Fibroblast of lung (primary cell): ENCODE measurements around the gene SEC14L1. TPM values are rescaled to one million over a fixed set of nuclear protein-coding genes. Genes with fewer than 3 reads are reported as not detected.

Experiments
- DNase-seq, 2 donors: peaks; one replicate each; pipeline versions ENCODE4 v3.0.0 to v3.0.0-alpha.2; 2010; ENCODE audit warnings: low read depth in 2 of 2
- H2AFZ ChIP-seq: 2 replicates; pipeline ENCODE4 v1.5.1; 2012; ENCODE audit warnings: low read length, control low read depth, inconsistent platforms
- H3K27ac ChIP-seq: 2 replicates; pipeline ENCODE4 v1.5.1; 2011; ENCODE audit warnings: low read length, control low read depth; ENCODE audit not compliant: insufficient read depth
- H3K27me3 ChIP-seq: 2 replicates; pipeline ENCODE4 v1.5.1; 2011; ENCODE audit warnings: mild to moderate bottlenecking, low read length; ENCODE audit not compliant: control insufficient read depth, insufficient read depth
- H3K36me3 ChIP-seq: 2 replicates; pipeline ENCODE4 v1.5.1; 2011; ENCODE audit warnings: low read length; ENCODE audit not compliant: control insufficient read depth, insufficient read depth
- H3K4me1 ChIP-seq: 2 replicates; pipeline ENCODE4 v1.5.1; 2011; ENCODE audit warnings: low read length; ENCODE audit not compliant: control insufficient read depth, insufficient read depth; ENCODE audit errors: extremely low read depth
- H3K4me2 ChIP-seq: 2 replicates; pipeline ENCODE4 v1.5.1; 2011; ENCODE audit warnings: low read length, control low read depth; ENCODE audit not compliant: insufficient read depth; ENCODE audit errors: extremely low read depth
- H3K4me3 ChIP-seq, 4 experiments: fragments of 200-600 bp in 1 of 4; sonication (generic) in 1 of 4; replicated peaks in 1 of 4; 2 replicates each; pipeline ENCODE4 v1.5.1; 2011 to 2016; ENCODE audit warnings: low read length in 4 of 4, low read depth in 3 of 4, mild to moderate bottlenecking in 3 of 4, control low read depth in 2 of 4, inconsistent platforms in 1 of 4, mixed read lengths in 1 of 4; ENCODE audit not compliant: insufficient read depth in 1 of 4; ENCODE audit errors: control extremely low read depth in 1 of 4
- H3K79me2 ChIP-seq: 2 replicates; pipeline ENCODE4 v1.5.1; 2012; ENCODE audit warnings: mild to moderate bottlenecking, low read length, inconsistent platforms; ENCODE audit not compliant: control insufficient read depth, insufficient read depth
- H3K9ac ChIP-seq: 2 replicates; pipeline ENCODE4 v1.5.1; 2011; ENCODE audit warnings: mild to moderate bottlenecking, low read length, control low read depth; ENCODE audit not compliant: insufficient read depth
- H3K9me3 ChIP-seq: 2 replicates; pipeline ENCODE4 v1.5.1; 2012; ENCODE audit warnings: low read depth, low read length; ENCODE audit not compliant: control insufficient read depth, insufficient read depth
- H4K20me1 ChIP-seq: 2 replicates; pipeline ENCODE4 v1.5.1; 2011; ENCODE audit warnings: low read length; ENCODE audit not compliant: control insufficient read depth, insufficient read depth; ENCODE audit errors: extremely low read depth
- CTCF ChIP-seq, 2 donors: IDR thresholded peaks in 1 of 2; conservative IDR thresholded peaks in 1 of 2; 1 replicate in 1 of 2; 2 replicates in 1 of 2; pipeline ENCODE4 v1.5.1; 2011 to 2012; ENCODE audit warnings: low read length in 2 of 2, control low read depth in 1 of 2, inconsistent platforms in 1 of 2, low read depth in 1 of 2, mild to moderate bottlenecking in 1 of 2
- EZH2 ChIP-seq: IDR thresholded peaks from 2 replicates; pipeline ENCODE4 v1.5.1; 2012; ENCODE audit warnings: low read length, control low read depth, mild to moderate bottlenecking; ENCODE audit errors: missing control alignments
- polyA plus RNA-seq, 2 donors: library from polyadenylated mRNA; depleted of rRNA in 1 of 2; stranded (reverse) in 1 of 2; unstranded in 1 of 2; fragments of >200 nt; gene quantifications; 2 replicates each; pipeline ENCODE4 v1.2.1, GENCODE V29; 2011 to 2012; ENCODE audit warnings: missing spikeins in 1 of 2
- total RNA-seq: library from RNA; depleted of rRNA; stranded (reverse); fragments of >200 nt; gene quantifications from 2 replicates; pipeline ENCODE4 v1.2.1, GENCODE V29; 2014

The SEC14L1 gene
- total and polyA plus RNA-seq, 2 donors (not counting 1 experiment from before 2014, with no cell fraction given): 21.1 to 32.9 TPM

- no peak overlapping the region for H3K27ac ChIP-seq
- H3K4me1 ChIP-seq: peaks cover 2% of the 10 kb centered on the region
- no peak for TF ChIP-seq EZH2
- no peak for TF ChIP-seq CTCF (conservative IDR thresholded peaks at IDR 0.05 in 1 of 2, IDR thresholded peaks at IDR 0.05 in 1 of 2; ENCODE audit: low read depth in 1 of 2, low read length in 2 of 2)
- H3K4me2 ChIP-seq: no peak overlapping the region
- H3K9me3 ChIP-seq: no peaks in the 10 kb centered on the region
- H3K9ac ChIP-seq: no peak overlapping the region
- H3K27me3 ChIP-seq: no peaks in the 10 kb centered on the region
- H2AFZ ChIP-seq: no peak overlapping the region
- no peaks in the 10 kb centered on the region for H3K36me3 ChIP-seq
- no peak overlapping the region for H3K4me3 ChIP-seq
- DNase-seq: no peak
- no peaks in the 10 kb centered on the region for H4K20me1 ChIP-seq
- H3K79me2 ChIP-seq: no peaks in the 10 kb centered on the region
Observed at GRCh38 chr17:77105706-77106105, 35.1 kb upstream of the SEC14L1 start.

- H3K4me3 ChIP-seq: no peak overlapping the region
- TF ChIP-seq CTCF (conservative IDR thresholded peaks at IDR 0.05 in 1 of 2, IDR thresholded peaks at IDR 0.05 in 1 of 2; ENCODE audit: low read depth in 1 of 2, low read length in 2 of 2) (no peak), EZH2 (no peak)
- no peak overlapping the region for H3K9ac ChIP-seq
- no peak overlapping the region for H3K27ac ChIP-seq
- DNase-seq: no peak
- H3K9me3 ChIP-seq: no peaks in the 10 kb centered on the region
- no peaks in the 10 kb centered on the region for H3K27me3 ChIP-seq
- no peak overlapping the region for H2AFZ ChIP-seq
- H3K4me2 ChIP-seq: no peak overlapping the region
- no peaks in the 10 kb centered on the region for H3K79me2 ChIP-seq
- H3K4me1 ChIP-seq: peaks cover 2% of the 10 kb centered on the region
- no peaks in the 10 kb centered on the region for H3K36me3 ChIP-seq
- no peaks in the 10 kb centered on the region for H4K20me1 ChIP-seq
Observed at GRCh38 chr17:77106874-77107358, 33.9 kb upstream of the SEC14L1 start.

- H3K9me3 ChIP-seq: no peaks in the 10 kb centered on the region
- H3K79me2 ChIP-seq: no peaks in the 10 kb centered on the region
- H4K20me1 ChIP-seq: no peaks in the 10 kb centered on the region
- no peak overlapping the region for H3K27ac ChIP-seq
- DNase-seq: peak in 1 of 2 donors; percentile 38
- no peak overlapping the region for H2AFZ ChIP-seq
- H3K27me3 ChIP-seq: no peaks in the 10 kb centered on the region
- H3K36me3 ChIP-seq: no peaks in the 10 kb centered on the region
- no peak overlapping the region for H3K9ac ChIP-seq
- H3K4me3 ChIP-seq: no peak overlapping the region
- no peak overlapping the region for H3K4me2 ChIP-seq
- TF ChIP-seq EZH2 (no peak), CTCF (conservative IDR thresholded peaks at IDR 0.05 in 1 of 2, IDR thresholded peaks at IDR 0.05 in 1 of 2; ENCODE audit: low read depth in 1 of 2, low read length in 2 of 2) (no peak)
- H3K4me1 ChIP-seq: peaks cover 2% of the 10 kb centered on the region
Observed at GRCh38 chr17:77107506-77108433, 33.0 kb upstream of the SEC14L1 start.
